ENCODE results near the gene VIPR2.
A peak's percentile ranks its signal among the peaks of the same experiment; 100 is the strongest.
"Not testable (repeated sequence)": the region's sequence is repeated elsewhere in the genome, so short reads cannot be mapped to it uniquely, and the experiment has no call there.

The VIPR2 gene

GRCh38 chr7:159091480-159092475 lies 52.9 kb downstream of the VIPR2 start:
- no peak for DNase-seq (ENCODE audit: low spot score)

- DNase-seq (ENCODE audit: low spot score) = no peak
Observed at GRCh38 chr7:159091041-159091440, 53.6 kb downstream of the VIPR2 start.

- DNase-seq (ENCODE audit: low spot score) = no peak
Observed at GRCh38 chr7:159088016-159088865, 56.4 kb downstream of the VIPR2 start.

GRCh38 chr7:159086301-159086925 lies 58.3 kb downstream of the VIPR2 start:
- no peak for DNase-seq (ENCODE audit: low spot score)

- no peak for DNase-seq (ENCODE audit: low spot score)
Observed at GRCh38 chr7:159084069-159084801, 60.4 kb downstream of the VIPR2 start.

- no peak for DNase-seq (ENCODE audit: low spot score)
Observed at GRCh38 chr7:159083698-159084068, 61.0 kb downstream of the VIPR2 start.

- DNase-seq (ENCODE audit: low spot score) = no peak
Observed at GRCh38 chr7:159083001-159083697, 61.5 kb downstream of the VIPR2 start.

- not testable (repeated sequence) for DNase-seq (ENCODE audit: low spot score)
Observed at GRCh38 chr7:159082075-159082474, 62.6 kb downstream of the VIPR2 start.

- peak; percentile 22 for DNase-seq (ENCODE audit: low spot score)
Observed at GRCh38 chr7:159078911-159079270, 65.8 kb downstream of the VIPR2 start.

- DNase-seq (ENCODE audit: low spot score) = no peak
Observed at GRCh38 chr7:159078193-159078910, 66.3 kb downstream of the VIPR2 start.

GRCh38 chr7:159076333-159076732 lies 68.3 kb downstream of the VIPR2 start:
- no peak for DNase-seq (ENCODE audit: low spot score)

- DNase-seq (ENCODE audit: low spot score) = peak; percentile 48
Observed at GRCh38 chr7:159075563-159076238, 69.0 kb downstream of the VIPR2 start.

- no peak for DNase-seq (ENCODE audit: low spot score)
Observed at GRCh38 chr7:159071260-159071659, 73.4 kb downstream of the VIPR2 start.

GRCh38 chr7:159070431-159071148 lies 74.1 kb downstream of the VIPR2 start:
- DNase-seq (ENCODE audit: low spot score) = no peak

- no peak for DNase-seq (ENCODE audit: low spot score)
Observed at GRCh38 chr7:159068893-159069448, 75.7 kb downstream of the VIPR2 start.

GRCh38 chr7:159068488-159068811 lies 76.2 kb downstream of the VIPR2 start:
- DNase-seq (ENCODE audit: low spot score) = no peak

- DNase-seq (ENCODE audit: low spot score) = no peak
Observed at GRCh38 chr7:159067576-159068487, 76.8 kb downstream of the VIPR2 start.

Data from left forelimb (tissue), 1 donor.